NCI-H2196 (cell line): ENCODE data around the gene TMEM255B.

ENCODE experiments used
- DNase-seq: peaks from one replicate; lab custom pipeline; 2025; ENCODE audit not compliant: unreplicated experiment; lab: John Stamatoyannopoulos, UW

Gene TMEM255B

DNA sequence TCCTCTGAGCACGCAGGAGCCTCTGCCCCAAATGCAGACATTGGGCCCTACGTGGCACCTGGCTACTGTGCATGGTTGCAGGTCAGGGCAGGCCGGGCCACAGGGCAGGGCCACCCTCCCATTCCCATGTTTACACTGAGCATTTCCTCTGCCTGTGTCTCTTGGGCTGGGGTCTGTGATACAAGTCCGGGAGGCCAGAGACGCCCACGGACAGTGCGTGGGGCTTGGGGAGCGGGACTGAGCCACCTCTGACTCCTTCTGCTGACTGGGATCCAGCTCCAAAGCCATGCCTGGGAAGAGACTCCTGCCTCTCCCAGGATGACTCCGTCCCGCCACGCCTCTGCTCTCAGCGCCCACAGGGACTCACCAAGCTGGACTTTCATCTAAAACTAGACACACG, 86.0 kb downstream of the TMEM255B start:
- DNase-seq, result no peak

- DNase-seq, result no peak
Observed at GRCh38 chr13:113845723-113846635, 87.0 kb downstream of the TMEM255B start.

DNA sequence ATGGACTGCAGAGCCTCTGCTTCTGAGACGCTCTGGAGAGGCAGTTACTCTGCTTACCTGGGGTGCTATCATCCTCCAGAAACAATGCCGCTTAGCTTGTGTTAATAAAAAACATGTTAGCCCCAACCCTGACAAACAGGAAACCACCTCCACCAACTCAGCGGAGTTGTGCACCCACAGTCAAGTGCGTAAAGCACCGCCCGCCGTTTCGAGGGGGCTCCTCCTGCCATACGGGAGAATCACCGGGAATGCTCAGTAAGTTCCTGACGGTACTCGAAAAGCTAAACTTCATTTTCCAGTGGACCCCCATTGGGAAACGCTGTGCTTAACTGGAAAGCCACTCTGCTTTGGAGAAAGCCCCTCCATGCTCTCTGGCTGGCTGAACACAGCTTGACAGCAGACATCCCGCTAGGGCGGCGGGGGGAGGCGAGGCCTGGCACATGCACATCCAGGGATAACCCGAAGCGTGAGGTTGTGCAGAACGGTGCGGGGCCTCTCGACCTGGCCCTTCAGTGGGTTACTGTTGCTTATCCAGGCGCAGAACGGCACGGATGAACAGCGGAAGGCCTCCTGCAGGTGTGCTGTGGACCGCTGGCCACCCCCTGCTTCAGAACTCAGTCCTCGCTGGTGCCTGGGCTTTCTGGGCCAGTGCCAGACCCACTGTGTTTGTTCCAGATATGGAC, 87.8 kb downstream of the TMEM255B start:
- DNase-seq, result no peak

- no peak for DNase-seq
Observed at GRCh38 chr13:113848020-113848419, 89.0 kb downstream of the TMEM255B start.

GRCh38 chr13:113848431-113849260, 89.6 kb downstream of the TMEM255B start:
- DNase-seq, result no peak

- DNase-seq, result no peak
Observed at GRCh38 chr13:113849546-113849945, 90.5 kb downstream of the TMEM255B start.

- no peak for DNase-seq
Observed at GRCh38 chr13:113849981-113850721, 91.1 kb downstream of the TMEM255B start.

GRCh38 chr13:113850722-113851479, 91.9 kb downstream of the TMEM255B start:
- DNase-seq, result no peak

- no peak for DNase-seq
Observed at GRCh38 chr13:113851480-113851803, 92.4 kb downstream of the TMEM255B start.

GRCh38 chr13:113851826-113852535, 93.0 kb downstream of the TMEM255B start:
- no peak for DNase-seq

GRCh38 chr13:113852536-113853517, 93.8 kb downstream of the TMEM255B start:
- DNase-seq, result no peak

- DNase-seq, result no peak
Observed at GRCh38 chr13:113853518-113854237, 94.7 kb downstream of the TMEM255B start.

DNA sequence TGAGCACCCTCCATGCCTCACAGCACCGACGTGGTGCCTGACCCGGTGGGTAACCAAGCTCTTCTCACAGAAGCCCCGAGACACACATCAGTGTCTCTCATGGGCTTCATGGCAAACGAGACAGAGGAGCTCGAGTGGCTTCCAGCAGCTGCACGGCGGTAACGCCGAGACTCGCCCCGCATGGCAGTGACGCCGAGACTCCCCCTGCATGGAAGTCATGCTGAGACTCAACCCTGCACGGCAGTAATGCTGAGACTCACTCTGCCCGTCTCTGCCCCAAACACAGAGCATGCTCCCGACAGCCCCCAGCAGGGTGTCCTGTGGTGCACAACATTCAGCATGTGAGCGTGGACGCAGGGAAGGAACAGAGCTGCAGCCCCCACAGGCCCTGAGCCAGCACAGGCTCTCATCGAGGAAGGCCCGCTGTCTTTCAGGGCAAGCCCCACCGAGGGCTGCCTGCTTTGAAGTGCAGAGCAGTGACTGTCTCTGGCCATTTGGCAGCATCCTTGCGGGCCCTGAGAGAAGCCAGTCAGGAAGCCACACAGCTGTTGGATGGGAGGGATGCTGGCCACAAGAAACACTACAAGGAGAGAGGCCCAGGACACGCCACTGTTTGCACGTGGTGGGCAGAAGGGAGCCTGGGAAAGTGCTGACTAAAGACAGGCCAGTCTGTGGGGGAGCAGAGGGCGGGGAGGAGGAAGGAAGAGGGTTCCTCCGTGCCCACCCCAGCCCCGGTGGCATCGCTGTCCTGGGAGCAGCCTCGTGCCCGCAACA, 95.4 kb downstream of the TMEM255B start:
- DNase-seq, result no peak

DNA sequence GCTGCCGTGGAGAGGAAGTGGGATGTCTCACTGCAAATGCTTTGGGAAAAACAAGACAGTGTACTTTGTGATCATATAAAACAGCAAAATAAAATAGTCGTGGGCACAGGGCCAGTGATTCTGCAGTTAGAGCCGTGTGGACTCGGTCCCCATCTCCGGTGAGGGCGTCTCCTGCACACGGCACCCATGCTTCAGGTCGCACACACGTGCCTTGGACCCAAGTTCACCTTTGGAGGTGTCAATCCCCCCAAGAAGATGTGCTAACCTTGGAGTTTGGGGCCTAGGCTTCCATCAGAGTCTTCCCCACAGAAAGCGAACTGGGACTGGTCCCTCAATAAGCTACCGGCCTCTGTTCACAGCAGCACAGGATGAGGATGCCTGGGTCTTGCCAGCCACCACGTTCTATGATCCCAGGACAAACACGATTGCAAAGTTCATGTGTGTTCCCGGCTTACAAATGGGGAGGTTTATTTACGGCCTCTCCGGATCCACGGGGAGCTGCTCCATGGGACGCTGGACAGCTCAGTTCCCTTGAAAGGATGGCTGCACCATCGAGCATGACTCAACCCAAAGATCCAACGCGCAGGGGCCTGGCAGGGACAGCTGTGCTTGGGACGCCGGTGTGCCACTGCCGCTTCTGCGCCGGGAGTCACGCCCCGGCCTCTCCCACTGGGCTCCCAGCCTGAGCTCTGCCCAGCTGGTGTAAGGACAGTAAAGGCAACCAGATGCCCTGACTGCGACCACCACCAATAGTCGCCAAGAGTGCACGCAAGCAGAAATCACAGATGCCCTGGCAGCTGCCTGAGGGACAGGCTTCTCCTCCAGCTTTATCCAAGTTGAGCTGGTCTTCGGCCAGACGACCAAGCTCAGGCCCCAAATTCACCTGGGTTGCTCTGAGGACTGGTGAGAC, 96.2 kb downstream of the TMEM255B start:
- no peak for DNase-seq

- DNase-seq, result no peak
Observed at GRCh38 chr13:113855931-113856715, 97.1 kb downstream of the TMEM255B start.
